SK-N-SH treated with all-trans-retinoic acid at 6 μM for 48 hours (cell line): ENCODE results near the gene TPRN.

Source experiments
- BACH2 ChIP-seq: fragments of 250-450 bp; sonication (Bioruptor Pico); IDR thresholded peaks from 2 replicates; pipeline ENCODE4 v1.9.0; 2021; ENCODE audit warnings: mild to moderate bottlenecking, borderline replicate concordance
- GLIS3 ChIP-seq: fragments of 250-450 bp; sonication (Bioruptor Pico); IDR thresholded peaks from 2 replicates; pipeline ENCODE4 v1.5.0; 2020; ENCODE audit warnings: mild to moderate bottlenecking, moderate library complexity
- RARB ChIP-seq: fragments of 250-450 bp; sonication (Bioruptor Pico); IDR thresholded peaks from 2 replicates; pipeline ENCODE4 v1.8.0; 2021; ENCODE audit warnings: mild to moderate bottlenecking, moderate library complexity
- TOX ChIP-seq: fragments of 250-450 bp; sonication (Bioruptor Pico); IDR thresholded peaks from 2 replicates; pipeline ENCODE4 v1.8.0; 2021; ENCODE audit warnings: mild to moderate bottlenecking, moderate library complexity, borderline replicate concordance
- ZFP3 ChIP-seq: fragments of 250-450 bp; sonication (Bioruptor Pico); IDR thresholded peaks from 2 replicates; pipeline ENCODE4 v1.5.0; 2020; ENCODE audit warnings: mild to moderate bottlenecking, moderate library complexity
- ZFP30 ChIP-seq: fragments of 450-650 bp; formaldehyde crosslinking; IDR thresholded peaks from 2 replicates; pipeline ENCODE4 v1.5.0; 2022; ENCODE audit warnings: mild to moderate bottlenecking, moderate library complexity
- ZNF70 ChIP-seq: fragments of 450-650 bp; formaldehyde crosslinking; IDR thresholded peaks from 2 replicates; pipeline ENCODE4 v1.5.0; 2020; ENCODE audit warnings: mild to moderate bottlenecking, moderate library complexity
- ZNF8 ChIP-seq: fragments of 450-650 bp; formaldehyde crosslinking; IDR thresholded peaks from 2 replicates; pipeline ENCODE4 v1.5.0; 2020; ENCODE audit warnings: mild to moderate bottlenecking, moderate library complexity
- TF ChIP-seq, protein P1 (sequence below): fragments of 250-450 bp; sonication (Bioruptor Pico); IDR thresholded peaks from 2 replicates; pipeline ENCODE4 v1.8.0; 2020; ENCODE audit warnings: mild to moderate bottlenecking, moderate library complexity, borderline replicate concordance
- TF ChIP-seq, protein P2 (sequence below): fragments of 250-450 bp; sonication (Bioruptor Pico); IDR thresholded peaks from 2 replicates; pipeline ENCODE4 v1.8.0; 2021; ENCODE audit warnings: low read depth, mild to moderate bottlenecking, moderate library complexity, borderline replicate concordance

- TF ChIP-seq, protein P1, sequence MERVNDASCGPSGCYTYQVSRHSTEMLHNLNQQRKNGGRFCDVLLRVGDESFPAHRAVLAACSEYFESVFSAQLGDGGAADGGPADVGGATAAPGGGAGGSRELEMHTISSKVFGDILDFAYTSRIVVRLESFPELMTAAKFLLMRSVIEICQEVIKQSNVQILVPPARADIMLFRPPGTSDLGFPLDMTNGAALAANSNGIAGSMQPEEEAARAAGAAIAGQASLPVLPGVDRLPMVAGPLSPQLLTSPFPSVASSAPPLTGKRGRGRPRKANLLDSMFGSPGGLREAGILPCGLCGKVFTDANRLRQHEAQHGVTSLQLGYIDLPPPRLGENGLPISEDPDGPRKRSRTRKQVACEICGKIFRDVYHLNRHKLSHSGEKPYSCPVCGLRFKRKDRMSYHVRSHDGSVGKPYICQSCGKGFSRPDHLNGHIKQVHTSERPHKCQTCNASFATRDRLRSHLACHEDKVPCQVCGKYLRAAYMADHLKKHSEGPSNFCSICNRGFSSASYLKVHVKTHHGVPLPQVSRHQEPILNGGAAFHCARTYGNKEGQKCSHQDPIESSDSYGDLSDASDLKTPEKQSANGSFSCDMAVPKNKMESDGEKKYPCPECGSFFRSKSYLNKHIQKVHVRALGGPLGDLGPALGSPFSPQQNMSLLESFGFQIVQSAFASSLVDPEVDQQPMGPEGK, result no peak
- TF ChIP-seq RARB (CRISPR knock-in tag), result no peak
- TF ChIP-seq ZFP30 (CRISPR knock-in tag), result no peak
- no peak for TF ChIP-seq BACH2 (CRISPR knock-in tag)
- TF ChIP-seq GLIS3 (CRISPR knock-in tag), result no peak
- TF ChIP-seq ZNF8, result no peak
- TF ChIP-seq TOX (CRISPR knock-in tag), result no peak
- no peak for TF ChIP-seq ZNF70 (CRISPR knock-in tag)
- TF ChIP-seq, protein P2, sequence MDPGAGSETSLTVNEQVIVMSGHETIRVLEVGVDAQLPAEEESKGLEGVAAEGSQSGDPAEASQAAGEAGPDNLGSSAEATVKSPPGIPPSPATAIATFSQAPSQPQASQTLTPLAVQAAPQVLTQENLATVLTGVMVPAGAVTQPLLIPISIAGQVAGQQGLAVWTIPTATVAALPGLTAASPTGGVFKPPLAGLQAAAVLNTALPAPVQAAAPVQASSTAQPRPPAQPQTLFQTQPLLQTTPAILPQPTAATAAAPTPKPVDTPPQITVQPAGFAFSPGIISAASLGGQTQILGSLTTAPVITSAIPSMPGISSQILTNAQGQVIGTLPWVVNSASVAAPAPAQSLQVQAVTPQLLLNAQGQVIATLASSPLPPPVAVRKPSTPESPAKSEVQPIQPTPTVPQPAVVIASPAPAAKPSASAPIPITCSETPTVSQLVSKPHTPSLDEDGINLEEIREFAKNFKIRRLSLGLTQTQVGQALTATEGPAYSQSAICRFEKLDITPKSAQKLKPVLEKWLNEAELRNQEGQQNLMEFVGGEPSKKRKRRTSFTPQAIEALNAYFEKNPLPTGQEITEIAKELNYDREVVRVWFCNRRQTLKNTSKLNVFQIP (CRISPR knock-in tag), result no peak
- no peak for TF ChIP-seq ZFP3 (CRISPR knock-in tag)
These were observed 20.1 kb downstream of the TPRN start for GRCh38 chr9:137180491-137180890.
